MM.1S (cell line): Measurements from ENCODE around the gene RAB20.

Experiments
- DNase-seq: peaks from one replicate; pipeline ENCODE4 v3.0.0-alpha.2; 2015
- H2AFZ ChIP-seq: fragments of 300-600 bp; sonication (generic); 2 replicates; pipeline ENCODE4 v1.6.0; 2016; ENCODE audit warnings: antibody characterized with exemption, low read length
- H3F3A ChIP-seq: fragments of 300-600 bp; sonication (generic); 2 replicates; pipeline ENCODE4 v1.6.1; 2016; ENCODE audit warnings: mild to moderate bottlenecking, antibody characterized with exemption, low read length, moderate library complexity, mixed read lengths; ENCODE audit not compliant: insufficient read depth
- H3K27ac ChIP-seq: fragments of 300-600 bp; sonication (generic); 2 replicates; pipeline ENCODE4 v1.5.1; 2016; ENCODE audit warnings: mild to moderate bottlenecking, low read length
- H3K27me3 ChIP-seq: fragments of 300-600 bp; sonication (generic); replicated peaks from 2 replicates; pipeline ENCODE4 v1.6.0; 2016; ENCODE audit warnings: low read length; ENCODE audit not compliant: insufficient read depth
- H3K36me3 ChIP-seq: fragments of 300-600 bp; sonication (generic); replicated peaks from 2 replicates; pipeline ENCODE4 v1.6.1; 2016; ENCODE audit warnings: mild to moderate bottlenecking, low read length, mixed read lengths; ENCODE audit not compliant: insufficient read depth
- H3K4me1 ChIP-seq: fragments of 300-600 bp; sonication (generic); 2 replicates; pipeline ENCODE4 v1.6.1; 2016; ENCODE audit warnings: low read length, mixed read lengths
- H3K4me2 ChIP-seq: fragments of 300-600 bp; sonication (generic); 2 replicates; pipeline ENCODE4 v1.6.0; 2016; ENCODE audit warnings: low read depth, low read length
- H3K4me3 ChIP-seq: fragments of 300-600 bp; sonication (generic); 2 replicates; pipeline ENCODE4 v1.5.1; 2016; ENCODE audit warnings: low read length, mixed read lengths
- H3K79me2 ChIP-seq: fragments of 300-600 bp; sonication (generic); 2 replicates; pipeline ENCODE4 v1.6.1; 2016; ENCODE audit warnings: mixed run types, low read length, mixed read lengths
- H3K9ac ChIP-seq: fragments of 300-600 bp; sonication (generic); 2 replicates; pipeline ENCODE4 v1.6.1; 2016; ENCODE audit warnings: low read length, mixed read lengths
- H3K9me2 ChIP-seq: fragments of 300-600 bp; sonication (generic); replicated peaks from 2 replicates; pipeline ENCODE4 v1.6.1; 2016; ENCODE audit warnings: mild to moderate bottlenecking, low read length, mixed read lengths; ENCODE audit not compliant: insufficient read depth
- H3K9me3 ChIP-seq: fragments of 300-600 bp; sonication (generic); replicated peaks from 2 replicates; pipeline ENCODE4 v1.6.1; 2016; ENCODE audit warnings: mild to moderate bottlenecking, low read length, mixed read lengths; ENCODE audit not compliant: insufficient read depth
- H4K20me1 ChIP-seq: fragments of 300-600 bp; sonication (generic); 2 replicates; pipeline ENCODE4 v1.6.1; 2016; ENCODE audit warnings: mild to moderate bottlenecking, low read length, moderate library complexity, mixed read lengths; ENCODE audit not compliant: insufficient read depth
- CTCF ChIP-seq: fragments of 300-600 bp; sonication (generic); IDR thresholded peaks from 2 replicates; pipeline ENCODE4 v1.5.1; 2016; ENCODE audit warnings: antibody characterized with exemption, low read length, mixed read lengths
- EZH2 ChIP-seq: fragments of 300-600 bp; sonication (generic); optimal IDR thresholded peaks from 2 replicates; pipeline ENCODE3; 2017; ENCODE audit warnings: low read depth, mild to moderate bottlenecking, antibody characterized with exemption, low read length, mixed read lengths
- EZH2phosphoT487 ChIP-seq: fragments of 300-600 bp; sonication (generic); IDR thresholded peaks from 2 replicates; pipeline ENCODE4 v1.6.1; 2018; ENCODE audit warnings: antibody characterized with exemption, low read length

RAB20 gene

GRCh38 chr13:110605132-110605531 lies 43.6 kb upstream of the RAB20 start:
- Histone ChIP-seq H3K27me3 (no peaks in the 10 kb centered on the region), H3K79me2 (no peaks in the 10 kb centered on the region), H3F3A (no peaks in the 10 kb centered on the region), H3K9me3 (no peaks in the 10 kb centered on the region), H3K9ac (no peak overlapping the region), H3K36me3 (no peaks in the 10 kb centered on the region), H3K4me1 (no peaks in the 10 kb centered on the region), H2AFZ (no peak overlapping the region), H3K4me3 (no peak overlapping the region), H3K4me2 (no peak overlapping the region), H3K27ac (no peak overlapping the region), H3K9me2 (no peaks in the 10 kb centered on the region), H4K20me1 (no peaks in the 10 kb centered on the region)
- no peak for DNase-seq
- no peak for TF ChIP-seq CTCF
- TF ChIP-seq EZH2: no peak
- no peak for TF ChIP-seq EZH2phosphoT487

DNA sequence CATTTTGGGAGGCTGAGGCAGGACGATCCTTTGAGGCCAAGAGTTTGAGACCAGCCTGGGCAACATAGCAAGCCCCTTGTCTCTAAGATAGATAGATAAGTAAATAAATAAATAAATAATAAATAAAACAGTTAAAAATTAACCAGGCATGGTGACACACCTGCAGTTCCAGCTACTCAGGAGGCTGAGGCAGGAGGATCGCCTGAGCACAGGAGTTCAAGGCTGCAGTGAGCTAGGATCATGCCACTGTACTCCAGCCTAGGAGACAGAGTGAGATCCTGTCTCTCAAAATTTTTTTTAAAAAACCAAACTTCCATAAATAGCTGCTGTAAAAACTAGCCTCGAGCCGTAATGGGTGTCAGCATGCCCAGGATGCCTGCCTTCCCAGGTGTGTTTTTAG lies 39.5 kb upstream of the RAB20 start:
- Histone ChIP-seq H3K27ac (no peak overlapping the region), H3K4me2 (no peak overlapping the region)
- no peak for TF ChIP-seq EZH2
- no peak for TF ChIP-seq CTCF
- TF ChIP-seq EZH2phosphoT487: no peak

GRCh38 chr13:110600261-110600819 lies 38.8 kb upstream of the RAB20 start:
- Histone ChIP-seq H3K4me2 (no peak overlapping the region), H3K27ac (no peak overlapping the region), H3K9ac (no peak overlapping the region), H3K4me1 (no peaks in the 10 kb centered on the region), H3K9me2 (no peaks in the 10 kb centered on the region), H3F3A (no peaks in the 10 kb centered on the region), H2AFZ (no peak overlapping the region), H3K79me2 (no peaks in the 10 kb centered on the region), H3K9me3 (no peaks in the 10 kb centered on the region), H3K27me3 (no peaks in the 10 kb centered on the region), H3K36me3 (no peaks in the 10 kb centered on the region), H3K4me3 (no peak overlapping the region), H4K20me1 (no peaks in the 10 kb centered on the region)
- no peak for DNase-seq
- no peak for TF ChIP-seq EZH2phosphoT487
- TF ChIP-seq CTCF: no peak
- no peak for TF ChIP-seq EZH2

More for the DNA sequence above, 39.5 kb upstream of the RAB20 start:
- Histone ChIP-seq H3K27me3 (no peaks in the 10 kb centered on the region), H3K36me3 (no peaks in the 10 kb centered on the region), H3K4me3 (no peak overlapping the region), H3K79me2 (no peaks in the 10 kb centered on the region), H3K9me3 (no peaks in the 10 kb centered on the region), H3F3A (no peaks in the 10 kb centered on the region), H2AFZ (no peak overlapping the region), H3K9ac (no peak overlapping the region), H3K4me1 (no peaks in the 10 kb centered on the region), H4K20me1 (no peaks in the 10 kb centered on the region), H3K9me2 (no peaks in the 10 kb centered on the region)
- no peak for DNase-seq
